Thyroid gland (tissue), 4 donors: ENCODE measurements around the gene SPATS1. TPM values are rescaled to one million over a fixed set of nuclear protein-coding genes. Genes with fewer than 3 reads are reported as not detected.

Experiments used
- DNase-seq, 2 donors: peaks; one replicate each; pipeline ENCODE4 v3.0.0-alpha.2; 2019
- H3K27ac ChIP-seq, 3 donors: fragments of 200-600 bp; sonication (generic); 1 replicate in 2 of 3; 2 replicates in 1 of 3; pipeline ENCODE4 v1.5.1; 2016 to 2019; ENCODE audit warnings: mild to moderate bottlenecking in 1 of 3, moderate library complexity in 1 of 3
- H3K27me3 ChIP-seq: fragments of 200-600 bp; sonication (generic); one replicate; pipeline ENCODE4 v1.5.1; 2019
- H3K36me3 ChIP-seq, 2 donors: fragments of 200-600 bp; sonication (generic); one replicate each; pipeline ENCODE4 v1.5.1; 2016 to 2019
- H3K4me1 ChIP-seq, 2 donors: fragments of 200-600 bp; sonication (generic); one replicate each; pipeline ENCODE4 v1.5.1; 2017 to 2019
- H3K4me3 ChIP-seq, 3 donors: fragments of 200-600 bp; sonication (generic); replicated peaks in 1 of 3; 1 replicate in 2 of 3; 2 replicates in 1 of 3; pipeline ENCODE4 v1.5.1; 2016; ENCODE audit warnings: mild to moderate bottlenecking in 1 of 3
- H3K9me3 ChIP-seq: fragments of 200-600 bp; sonication (generic); one replicate; pipeline ENCODE4 v1.5.1; 2017
- CTCF ChIP-seq, 6 experiments: fragments of 200-600 bp in 3 of 6; fragments of 450-650 bp in 3 of 6; sonication (generic) in 3 of 6; IDR thresholded peaks; one replicate each; pipeline ENCODE4 v1.5.1; 2016 to 2019; ENCODE audit warnings: antibody characterized with exemption in 6 of 6, mild to moderate bottlenecking in 2 of 6, inconsistent platforms in 1 of 6, moderate library complexity in 1 of 6
- POLR2A ChIP-seq, 2 donors: fragments of 450-650 bp; IDR thresholded peaks; one replicate each; pipeline ENCODE4 v1.6.1; 2017; ENCODE audit warnings: antibody characterized with exemption in 2 of 2, mild to moderate bottlenecking in 2 of 2, moderate library complexity in 1 of 2
- WGBS, 2 donors: methylation state at CpG; one replicate each; pipeline ENCODE4 v1.1.5; 2017; 5-methylcytosine and 5-hydroxymethylcytosine counted together
- intact Hi-C: fragments of 100-400 bp; cut with DNase I; formaldehyde crosslinking; loops from one replicate; pipeline ENCODE4 v1.15.1; 2023
- total RNA-seq, 4 donors: library from RNA; depleted of rRNA; stranded (reverse); fragments of >200 nt; gene quantifications; one replicate each; pipeline ENCODE4 v1.2.3, GENCODE V29; 2016

Gene SPATS1
- total RNA-seq, 4 donors from 2014 or later, result not detected

- H3K27ac ChIP-seq, result no peak overlapping the region
- H3K4me3 ChIP-seq, result no peak overlapping the region
- whole genome bisulfite sequencing, 2 donors, result 89 to 90% methylated on average over 5 of the region's 5 CpGs
- no peak for DNase-seq
- intact Hi-C loops, result loop anchor here (10.0 kb wide), 1 partner anchor 179 kb away; the partner anchor contains the start of gene CAPN11
- H3K4me1 ChIP-seq, result no peaks in the 10 kb centered on the region
- H3K27me3 ChIP-seq, result no peaks in the 10 kb centered on the region
- H3K36me3 ChIP-seq, result no peaks in the 10 kb centered on the region
- H3K9me3 ChIP-seq, result no peaks in the 10 kb centered on the region
- no peak for TF ChIP-seq CTCF (IDR thresholded peaks at IDR 0.05)
- no peak for TF ChIP-seq POLR2A (IDR thresholded peaks at IDR 0.05)
These were observed 8.5 kb upstream of the SPATS1 start for GRCh38 chr6:44333942-44334341.

GRCh38 chr6:44335631-44336030, 6.8 kb upstream of the SPATS1 start:
- no peaks in the 10 kb centered on the region for H3K27me3 ChIP-seq
- intact Hi-C loops, result loop anchor here (2.0 to 10.0 kb wide), 3 partner anchors 67 to 238 kb away; partner anchors contain the start of gene CAPN11
- H3K36me3 ChIP-seq, result no peaks in the 10 kb centered on the region
- TF ChIP-seq POLR2A (IDR thresholded peaks at IDR 0.05), result no peak
- no peak for TF ChIP-seq CTCF (IDR thresholded peaks at IDR 0.05)
- H3K9me3 ChIP-seq, result no peaks in the 10 kb centered on the region
- DNase-seq, result no peak
- 44 to 55% methylated on average over 1 of the region's 1 CpG for WGBS, 2 donors
- no peak overlapping the region for H3K27ac ChIP-seq
- no peaks in the 10 kb centered on the region for H3K4me1 ChIP-seq
- no peak overlapping the region for H3K4me3 ChIP-seq

GRCh38 chr6:44338228-44339122, 4.0 kb upstream of the SPATS1 start:
- Histone ChIP-seq H3K4me3 (no peak overlapping the region), H3K4me1 (peaks cover 0 to 5% of the 10 kb centered on the region in 2 donors), H3K36me3 (no peaks in the 10 kb centered on the region), H3K9me3 (no peaks in the 10 kb centered on the region), H3K27me3 (no peaks in the 10 kb centered on the region), H3K27ac (peak overlapping the region in 2 of 3 donors; percentile 55 to 67)
- 3 to 4% methylated on average over 10 to 11 of the region's 11 CpGs for WGBS, 2 donors
- peak; percentile 61 to 72 for DNase-seq
- intact Hi-C loops, result loop anchor here (5.0 to 10.0 kb wide), 2 partner anchors 184 to 241 kb away; partner anchors contain the start of gene CAPN11
- TF ChIP-seq CTCF (IDR thresholded peaks at IDR 0.05) (peak; percentile 28 to 89 (median 76)), POLR2A (IDR thresholded peaks at IDR 0.05) (no peak)

GRCh38 chr6:44339301-44339700, 3.1 kb upstream of the SPATS1 start:
- WGBS, 2 donors, result 71 to 80% methylated on average over 4 to 5 of the region's 5 CpGs
- Histone ChIP-seq H3K27ac (no peak overlapping the region), H3K27me3 (no peaks in the 10 kb centered on the region), H3K36me3 (no peaks in the 10 kb centered on the region), H3K4me3 (no peak overlapping the region), H3K4me1 (peaks cover 0 to 5% of the 10 kb centered on the region in 2 donors), H3K9me3 (no peaks in the 10 kb centered on the region)
- intact Hi-C loops, result loop anchor here (5.0 to 10.0 kb wide), 2 partner anchors 184 to 242 kb away; partner anchors contain the start of gene CAPN11
- no peak for DNase-seq
- TF ChIP-seq CTCF (IDR thresholded peaks at IDR 0.05) (no peak), POLR2A (IDR thresholded peaks at IDR 0.05) (no peak)
